Measurements from ENCODE around the gene SLC4A1AP.
"Not testable (repeated sequence)": the region's sequence is repeated elsewhere in the genome, so short reads cannot be mapped to it uniquely, and the experiment has no call there.

SLC4A1AP gene

DNA sequence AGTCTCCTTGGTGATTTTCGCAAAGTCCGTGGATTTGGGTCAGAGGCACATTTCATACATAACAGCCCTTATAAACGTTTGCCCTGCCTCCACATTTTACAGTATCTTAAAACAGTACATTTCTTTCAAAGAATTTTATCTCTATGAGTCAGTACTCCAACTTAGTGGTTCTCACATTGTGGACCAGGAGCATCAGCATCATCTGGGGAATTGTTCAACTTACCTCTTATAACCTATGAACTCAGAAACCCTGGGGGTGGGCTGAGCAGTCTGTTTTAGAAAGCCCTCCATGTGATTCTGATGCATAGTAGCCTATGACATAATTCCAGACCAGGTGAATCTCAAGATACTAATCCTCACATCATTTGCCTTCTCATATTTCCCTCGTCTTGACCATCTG is 12.6 kb upstream of the SLC4A1AP start:
- no peak for DNase-seq (ENCODE audit: low read depth)

DNA sequence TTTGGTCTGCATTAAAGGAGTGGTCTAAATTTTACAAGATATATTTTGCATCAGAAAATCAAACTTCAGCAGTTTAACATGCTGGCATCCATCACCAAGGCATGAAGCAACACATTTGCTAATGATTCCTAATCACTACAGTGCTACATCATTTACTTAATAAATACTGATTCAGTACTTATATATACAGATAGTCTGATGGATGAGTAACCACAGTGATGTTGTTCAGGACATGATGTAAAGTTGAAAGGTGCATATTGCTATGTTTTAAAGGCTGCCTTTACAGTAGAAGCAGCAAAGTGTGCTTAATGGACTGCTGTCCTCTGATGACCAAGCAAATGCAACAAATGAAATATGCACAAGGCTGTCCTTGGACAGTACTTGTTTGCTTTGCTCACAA is 11.3 kb upstream of the SLC4A1AP start:
- no peak for DNase-seq (ENCODE audit: low read depth)

DNA sequence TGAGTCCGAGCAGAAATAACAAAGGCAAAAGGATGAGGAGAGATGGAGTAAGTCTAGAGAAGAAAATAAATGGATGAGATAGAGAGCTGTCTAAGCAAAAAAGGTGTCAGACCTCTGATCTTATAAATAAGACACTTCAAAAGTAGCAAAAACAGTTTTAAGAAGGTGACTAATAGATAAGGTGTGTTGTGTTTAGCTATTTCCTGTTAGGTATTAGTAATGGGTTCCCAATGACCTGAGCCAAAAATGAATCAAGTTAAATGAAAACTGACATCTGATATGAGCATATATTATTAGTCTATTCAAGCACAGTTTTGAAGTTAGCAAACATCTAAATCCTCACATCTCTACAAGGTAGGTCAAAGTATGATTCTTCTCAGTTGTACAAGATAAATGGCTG is 10.9 kb upstream of the SLC4A1AP start:
- DNase-seq (ENCODE audit: low read depth) = no peak

- no peak for DNase-seq (ENCODE audit: low read depth)
These were observed 10.3 kb upstream of the SLC4A1AP start for GRCh38 chr2:27653397-27653796.

GRCh38 chr2:27655155-27655951 is 8.3 kb upstream of the SLC4A1AP start:
- DNase-seq (ENCODE audit: low read depth) = no peak

DNA sequence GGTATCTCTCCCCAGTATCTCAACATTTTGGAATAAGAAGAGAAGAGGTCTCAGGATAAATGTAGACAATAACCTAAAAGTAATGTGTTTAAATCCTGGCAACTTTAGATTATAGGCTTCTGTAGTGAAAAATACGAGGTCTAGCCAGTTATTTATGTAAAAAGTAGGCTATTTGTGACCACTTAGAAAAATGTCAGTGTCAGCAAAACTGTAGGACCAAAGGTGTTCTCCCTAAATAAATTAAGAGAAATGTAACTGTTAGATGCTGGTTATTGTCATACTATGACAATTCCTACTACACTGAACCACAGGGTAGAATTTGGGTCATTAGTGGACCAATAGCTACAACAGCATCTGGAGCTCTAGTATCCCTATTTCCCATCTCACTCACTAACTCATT is 2.3 kb upstream of the SLC4A1AP start:
- no peak for DNase-seq (ENCODE audit: low read depth)

DNA sequence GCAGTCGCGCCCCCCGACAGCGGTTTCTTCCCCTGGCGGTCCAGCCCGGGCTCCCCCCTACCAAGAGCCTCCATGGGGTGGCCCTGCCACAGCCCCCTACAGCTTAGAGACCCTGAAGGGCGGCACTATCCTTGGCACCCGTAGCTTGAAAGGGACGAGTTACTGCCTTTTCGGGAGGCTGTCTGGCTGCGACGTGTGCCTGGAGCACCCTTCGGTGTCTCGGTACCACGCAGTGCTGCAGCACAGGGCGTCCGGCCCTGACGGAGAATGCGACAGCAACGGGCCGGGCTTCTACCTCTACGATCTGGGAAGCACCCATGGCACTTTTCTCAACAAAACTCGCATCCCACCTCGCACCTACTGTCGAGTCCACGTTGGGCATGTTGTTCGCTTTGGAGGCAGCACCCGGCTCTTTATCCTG is 475 bp downstream of the SLC4A1AP start:
- no peak for DNase-seq (ENCODE audit: low read depth)

DNA sequence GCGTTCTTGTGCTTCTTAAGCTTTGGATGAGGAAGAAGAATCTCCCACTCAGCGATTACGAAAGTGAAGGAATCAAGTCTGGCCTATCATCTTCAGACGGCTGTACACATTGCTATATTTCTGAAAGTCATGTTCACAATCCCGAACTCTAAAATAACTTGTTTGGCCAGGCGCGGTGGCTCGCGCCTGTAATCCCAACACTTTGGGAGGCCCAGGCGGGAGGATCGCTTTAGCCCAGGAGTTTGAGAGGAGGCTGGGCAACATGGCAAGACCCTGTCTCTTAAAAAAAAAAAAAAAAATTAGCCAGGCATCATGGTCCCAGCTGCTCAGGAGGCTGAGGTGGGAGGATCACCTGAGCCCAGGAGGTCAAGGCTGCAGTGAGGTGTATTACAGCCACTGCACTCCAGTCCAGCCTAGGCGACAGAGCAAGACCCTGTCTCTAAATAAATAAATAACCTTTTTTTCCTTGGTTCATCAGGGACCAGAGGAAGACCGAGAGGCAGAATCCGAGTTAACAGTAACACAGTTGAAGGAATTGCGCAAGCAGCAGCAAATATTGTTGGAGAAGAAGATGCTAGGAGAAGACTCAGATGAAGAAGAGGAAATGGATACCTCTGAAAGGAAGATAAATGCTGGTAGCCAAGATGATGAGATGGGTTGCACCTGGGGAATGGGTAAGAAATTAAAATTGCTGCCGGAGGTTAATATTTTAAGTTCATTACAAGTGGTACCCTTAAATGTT is 1.1 kb downstream of the SLC4A1AP start:
- no peak for DNase-seq (ENCODE audit: low read depth)

- no peak for DNase-seq (ENCODE audit: low read depth)
These were observed 3.8 kb downstream of the SLC4A1AP start for GRCh38 chr2:27667446-27667845.

- DNase-seq (ENCODE audit: low read depth) = no peak
These were observed 7.5 kb downstream of the SLC4A1AP start for GRCh38 chr2:27671235-27671634.

- DNase-seq (ENCODE audit: low read depth) = no peak
These were observed 9.2 kb downstream of the SLC4A1AP start for GRCh38 chr2:27672723-27673486.

- no peak for DNase-seq (ENCODE audit: low read depth)
These were observed 16.9 kb downstream of the SLC4A1AP start for GRCh38 chr2:27680571-27680970.

- no peak for DNase-seq (ENCODE audit: low read depth)
These were observed 18.2 kb downstream of the SLC4A1AP start for GRCh38 chr2:27681841-27682240.

GRCh38 chr2:27682334-27682771 is 18.7 kb downstream of the SLC4A1AP start:
- DNase-seq (ENCODE audit: low read depth) = not testable (repeated sequence)

GRCh38 chr2:27683390-27684071 is 19.8 kb downstream of the SLC4A1AP start:
- DNase-seq (ENCODE audit: low read depth) = peak; percentile 86

GRCh38 chr2:27685006-27685405 is 21.3 kb downstream of the SLC4A1AP start:
- not testable (repeated sequence) for DNase-seq (ENCODE audit: low read depth)

DNA sequence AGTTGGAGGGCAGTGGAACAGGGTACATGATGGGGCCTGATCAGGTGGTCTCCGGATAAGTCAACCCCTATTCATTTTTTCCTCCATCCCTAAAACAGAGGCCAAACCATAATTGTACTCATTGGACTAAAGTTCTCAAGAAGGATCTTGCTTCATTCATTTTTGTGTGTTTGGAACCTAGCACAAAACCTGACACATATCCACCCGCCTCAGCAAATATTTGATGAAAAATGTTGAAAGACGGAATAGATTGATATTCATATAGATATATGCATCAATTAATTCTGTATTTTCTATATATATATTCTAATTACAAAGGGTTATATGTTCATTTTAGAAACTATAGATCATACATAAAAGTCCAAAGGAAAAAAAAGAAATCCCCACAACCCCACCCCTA is 21.9 kb downstream of the SLC4A1AP start:
- DNase-seq (ENCODE audit: low read depth) = no peak

DNA sequence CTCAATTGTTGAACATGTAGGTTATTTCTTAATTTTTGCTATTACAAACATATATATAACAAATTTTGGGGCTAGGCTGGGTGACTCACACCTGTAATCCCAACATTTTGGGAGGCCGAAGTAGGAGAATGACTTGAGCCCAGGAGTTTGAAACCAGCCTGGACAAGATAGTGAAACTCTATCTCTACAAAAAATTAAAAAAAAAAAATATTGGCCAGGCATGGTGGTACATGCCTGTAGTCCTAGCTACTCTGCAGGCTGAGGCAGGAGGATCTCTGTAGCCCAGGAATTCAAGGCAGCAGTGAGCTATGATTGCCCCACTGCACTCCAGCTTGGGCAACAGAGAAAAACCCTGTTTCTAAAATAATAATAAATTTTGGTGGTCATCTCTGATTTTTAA is 23.5 kb downstream of the SLC4A1AP start:
- DNase-seq (ENCODE audit: low read depth) = no peak

GRCh38 chr2:27689424-27689823 is 25.7 kb downstream of the SLC4A1AP start:
- DNase-seq (ENCODE audit: low read depth) = no peak

- no peak for DNase-seq (ENCODE audit: low read depth)
These were observed 26.4 kb downstream of the SLC4A1AP start for GRCh38 chr2:27690052-27690451.

DNA sequence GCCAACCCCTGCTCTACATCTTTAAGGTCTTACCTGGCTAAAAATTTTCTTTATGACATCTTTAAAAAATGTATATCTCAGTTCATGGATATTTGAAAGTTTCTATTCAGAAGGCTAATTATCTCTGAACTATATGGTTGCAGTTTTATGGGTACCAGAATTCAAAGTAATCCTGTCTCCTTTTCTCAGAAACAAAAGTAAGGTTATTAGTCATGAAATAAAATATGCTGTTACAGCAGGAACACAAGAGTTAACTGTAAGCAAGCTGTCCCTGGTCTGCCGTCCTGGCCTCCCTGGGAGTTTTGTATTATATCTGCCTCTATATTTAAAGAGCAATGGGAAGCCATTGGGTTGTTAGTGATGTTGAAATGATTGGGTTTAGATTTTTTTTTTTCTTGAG is 34.0 kb downstream of the SLC4A1AP start:
- DNase-seq (ENCODE audit: low read depth) = no peak

DNA sequence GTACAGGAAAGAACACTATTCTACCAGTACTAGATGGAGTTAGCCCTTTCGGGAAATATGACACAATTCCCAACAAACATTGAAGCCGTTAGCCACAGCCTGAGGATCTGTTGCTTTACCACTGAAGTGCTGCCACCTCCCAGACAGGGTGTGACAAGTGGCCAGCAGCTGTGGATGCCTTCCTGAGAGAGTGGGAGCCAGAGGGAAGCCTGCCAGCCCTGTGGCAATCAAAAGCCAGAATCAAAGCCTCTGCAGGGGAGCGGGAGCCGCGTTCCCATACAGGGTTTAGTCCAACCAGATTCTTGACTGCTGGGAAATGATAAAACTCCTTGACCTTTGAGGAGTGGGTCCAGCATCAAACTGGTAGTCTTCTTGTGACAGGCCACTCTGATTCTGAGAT is 38.0 kb downstream of the SLC4A1AP start:
- DNase-seq (ENCODE audit: low read depth) = no peak

All from CMK (cell line).